K562 (cell line): ENCODE measurements around the gene MAP3K6. TPM values are rescaled to one million over a fixed set of nuclear protein-coding genes. Genes with fewer than 3 reads are reported as not detected.
A peak's percentile ranks its signal among the peaks of the same experiment; 100 is the strongest.

ENCODE experiments used
- CBX5 ChIP-seq: IDR thresholded peaks from 2 replicates; pipeline ENCODE4 v1.6.1; 2014; ENCODE audit warnings: low read depth, borderline replicate concordance
- CXXC5 ChIP-seq: fragments of 250-450 bp; sonication (Bioruptor Pico); IDR thresholded peaks from 2 replicates; pipeline ENCODE4 v1.8.0; 2022; ENCODE audit warnings: inconsistent platforms, mild to moderate bottlenecking, moderate library complexity
- FUS ChIP-seq: fragments of 200-400 bp; formaldehyde crosslinking; optimal IDR thresholded peaks from 2 replicates; pipeline ENCODE3; 2017; ENCODE audit warnings: low read depth, low read length
- HDAC8 ChIP-seq: fragments of 450-650 bp; IDR thresholded peaks from 2 replicates; pipeline ENCODE4 v1.6.1; 2016; ENCODE audit warnings: mild to moderate bottlenecking, missing genetic modification characterization, moderate library complexity, missing compliant biosample characterization
- HDGF ChIP-seq: fragments of 450-650 bp; IDR thresholded peaks from 2 replicates; pipeline ENCODE4 v1.6.1; 2016
- MITF ChIP-seq: IDR thresholded peaks from 2 replicates; pipeline ENCODE4 v1.6.1; 2014; ENCODE audit warnings: antibody characterized with exemption
- NCOA2 ChIP-seq, 2 experiments: fragments of 450-650 bp; IDR thresholded peaks; 2 replicates each; pipeline ENCODE4 v1.6.1; 2018; ENCODE audit warnings: mild to moderate bottlenecking in 2 of 2, moderate library complexity in 1 of 2; ENCODE audit not compliant: partially characterized antibody in 2 of 2
- POLR2A ChIP-seq: fragments of 450-650 bp; conservative IDR thresholded peaks from 2 replicates; pipeline ENCODE4 v1.6.1; 2016
- RBM34 ChIP-seq: fragments of 200-400 bp; formaldehyde crosslinking; IDR thresholded peaks from 2 replicates; pipeline ENCODE4 v1.6.1; 2018; ENCODE audit warnings: low read length, borderline replicate concordance; ENCODE audit not compliant: insufficient read depth
- RNF2 ChIP-seq: sonication (generic); IDR thresholded peaks from 2 replicates; pipeline ENCODE4 v1.6.1; 2016
- SMARCB1 ChIP-seq: IDR thresholded peaks from 2 replicates; pipeline ENCODE4 v1.6.1; 2011; ENCODE audit warnings: improper control_type of control experiment, low read depth; ENCODE audit not compliant: insufficient read length
- TEAD1 ChIP-seq, 2 experiments: fragments of 450-650 bp in 1 of 2; sonication (generic) in 1 of 2; formaldehyde crosslinking; IDR thresholded peaks; 2 replicates each; pipeline versions ENCODE4 v1.4.0 to v1.8.0; 2020 to 2022; ENCODE audit warnings: mild to moderate bottlenecking in 2 of 2, missing genetic modification reagents in 1 of 2
- ZBTB11 ChIP-seq, 3 experiments: fragments of 200-800 bp in 1 of 3; fragments of 250-450 bp in 1 of 3; fragments of 450-650 bp in 1 of 3; sonication (Bioruptor Pico) in 1 of 3; sonication (Bioruptor generic) in 1 of 3; formaldehyde crosslinking in 1 of 3; IDR thresholded peaks; 2 replicates each; pipeline versions ENCODE4 v1.6.1 to v1.8.0; 2016 to 2022; ENCODE audit warnings: mild to moderate bottlenecking in 2 of 3, missing genetic modification characterization in 2 of 3, missing compliant biosample characterization in 1 of 3, moderate library complexity in 1 of 3
- ZNF121 ChIP-seq: sonication (generic); formaldehyde crosslinking; conservative IDR thresholded peaks from 2 replicates; pipeline ENCODE4 v1.8.0; 2022; ENCODE audit warnings: missing genetic modification reagents
- polyA plus RNA-seq, 8 experiments: library from polyadenylated mRNA; depleted of rRNA in 4 of 8; stranded (reverse) in 5 of 8; unstranded in 3 of 8; fragments of >200 nt; fragmentation: Nextera tagmentation in 2 of 8; fragmentation: Illumina TruSeq in 1 of 8; extraction: Ambion mirVana in 2 of 8; extraction: Trizol in 1 of 8; gene quantifications; 2 replicates each; pipeline versions ENCODE4 v1.2.1 to v1.2.3, GENCODE V29; 2011 to 2014; ENCODE audit warnings: inconsistent platforms in 1 of 8, missing spikeins in 1 of 8
- total RNA-seq, 7 experiments: library from RNA; depleted of rRNA in 6 of 7; stranded (reverse); fragments of >200 nt in 6 of 7; fragmentation: Illumina TruSeq in 2 of 7; extraction: Trizol in 2 of 7; gene quantifications; 2 replicates each; pipeline versions ENCODE4 v1.2.1 to v1.2.3, GENCODE V29; 2011 to 2021; ENCODE audit warnings: low replicate concordance in 1 of 7
- TF ChIP-seq, protein P1 (sequence below): fragments of 250-450 bp; sonication (Bioruptor Pico); IDR thresholded peaks from 2 replicates; pipeline ENCODE4 v1.4.0; 2020
- TF ChIP-seq, protein P2 (sequence below): fragments of 450-650 bp; conservative IDR thresholded peaks from 2 replicates; pipeline ENCODE4 v1.6.1; 2016; ENCODE audit warnings: missing genetic modification characterization, low read depth, mild to moderate bottlenecking, missing compliant biosample characterization, moderate library complexity

Gene MAP3K6
- total and polyA plus RNA-seq, 9 of the 15 experiments (the other 6 are each of a cell fraction or from before 2014, with no cell fraction given), result 0.99 to 21.9 (median 7.0) TPM

DNA sequence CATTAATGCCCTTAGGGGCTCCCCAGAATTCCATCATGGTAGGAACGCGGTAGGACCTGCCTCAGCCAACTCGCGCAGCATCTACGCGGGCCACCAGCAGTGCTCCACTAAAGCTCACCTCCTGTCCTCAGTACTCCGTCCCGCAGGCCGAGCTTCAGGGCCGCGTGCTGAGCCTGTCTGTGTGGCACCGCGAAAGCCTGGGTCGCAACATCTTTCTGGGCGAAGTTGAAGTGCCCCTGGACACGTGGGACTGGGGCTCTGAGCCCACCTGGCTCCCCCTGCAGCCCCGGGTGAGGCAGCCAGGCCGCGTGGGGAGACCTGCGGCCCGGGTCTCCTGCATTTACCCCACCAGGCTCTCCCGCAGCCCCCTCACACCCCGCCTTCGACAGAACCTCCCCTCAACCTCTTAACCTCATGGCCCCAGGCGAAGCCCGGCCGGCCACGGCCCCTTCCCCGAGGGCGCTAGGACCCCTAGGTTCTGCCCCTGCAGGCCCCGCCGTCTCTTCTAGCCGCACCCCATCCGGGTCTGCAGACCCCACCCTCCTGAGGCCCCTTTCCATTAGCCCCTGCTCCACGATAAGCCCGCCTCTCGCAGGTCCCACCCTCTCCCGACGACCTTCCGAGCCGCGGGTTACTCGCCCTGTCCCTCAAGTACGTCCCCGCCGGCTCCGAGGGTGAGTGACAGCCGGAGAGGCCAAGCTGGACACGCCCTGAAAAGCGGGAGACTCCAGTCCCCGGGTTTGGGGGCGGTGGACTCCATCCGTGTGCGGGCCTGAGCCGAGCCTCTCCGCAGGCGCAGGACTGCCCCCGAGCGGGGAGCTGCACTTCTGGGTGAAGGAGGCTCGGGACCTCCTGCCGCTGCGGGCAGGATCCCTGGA is 15.9 kb downstream of the MAP3K6 start (continued):
- TF ChIP-seq ZBTB11 (CRISPR knock-in tag; IDR thresholded peaks at IDR 0.05) (no peak), POLR2A (peak; percentile 27; the same call in 1 of the 2 replicates), TEAD1 (CRISPR knock-in tag; IDR thresholded peaks at IDR 0.05) (no peak), RNF2 (no peak), HDAC8 (tag) (no peak), ZNF121 (CRISPR knock-in tag) (no peak), FUS (no peak), CXXC5 (CRISPR knock-in tag) (peak; percentile 72), RBM34 (no peak), CBX5 (no peak), NCOA2 (IDR thresholded peaks at IDR 0.05; ENCODE audit: partially characterized antibody in 2 of 2) (no peak), HDGF (no peak), SMARCB1 (no peak), MITF (no peak)
- TF ChIP-seq, protein P1, sequence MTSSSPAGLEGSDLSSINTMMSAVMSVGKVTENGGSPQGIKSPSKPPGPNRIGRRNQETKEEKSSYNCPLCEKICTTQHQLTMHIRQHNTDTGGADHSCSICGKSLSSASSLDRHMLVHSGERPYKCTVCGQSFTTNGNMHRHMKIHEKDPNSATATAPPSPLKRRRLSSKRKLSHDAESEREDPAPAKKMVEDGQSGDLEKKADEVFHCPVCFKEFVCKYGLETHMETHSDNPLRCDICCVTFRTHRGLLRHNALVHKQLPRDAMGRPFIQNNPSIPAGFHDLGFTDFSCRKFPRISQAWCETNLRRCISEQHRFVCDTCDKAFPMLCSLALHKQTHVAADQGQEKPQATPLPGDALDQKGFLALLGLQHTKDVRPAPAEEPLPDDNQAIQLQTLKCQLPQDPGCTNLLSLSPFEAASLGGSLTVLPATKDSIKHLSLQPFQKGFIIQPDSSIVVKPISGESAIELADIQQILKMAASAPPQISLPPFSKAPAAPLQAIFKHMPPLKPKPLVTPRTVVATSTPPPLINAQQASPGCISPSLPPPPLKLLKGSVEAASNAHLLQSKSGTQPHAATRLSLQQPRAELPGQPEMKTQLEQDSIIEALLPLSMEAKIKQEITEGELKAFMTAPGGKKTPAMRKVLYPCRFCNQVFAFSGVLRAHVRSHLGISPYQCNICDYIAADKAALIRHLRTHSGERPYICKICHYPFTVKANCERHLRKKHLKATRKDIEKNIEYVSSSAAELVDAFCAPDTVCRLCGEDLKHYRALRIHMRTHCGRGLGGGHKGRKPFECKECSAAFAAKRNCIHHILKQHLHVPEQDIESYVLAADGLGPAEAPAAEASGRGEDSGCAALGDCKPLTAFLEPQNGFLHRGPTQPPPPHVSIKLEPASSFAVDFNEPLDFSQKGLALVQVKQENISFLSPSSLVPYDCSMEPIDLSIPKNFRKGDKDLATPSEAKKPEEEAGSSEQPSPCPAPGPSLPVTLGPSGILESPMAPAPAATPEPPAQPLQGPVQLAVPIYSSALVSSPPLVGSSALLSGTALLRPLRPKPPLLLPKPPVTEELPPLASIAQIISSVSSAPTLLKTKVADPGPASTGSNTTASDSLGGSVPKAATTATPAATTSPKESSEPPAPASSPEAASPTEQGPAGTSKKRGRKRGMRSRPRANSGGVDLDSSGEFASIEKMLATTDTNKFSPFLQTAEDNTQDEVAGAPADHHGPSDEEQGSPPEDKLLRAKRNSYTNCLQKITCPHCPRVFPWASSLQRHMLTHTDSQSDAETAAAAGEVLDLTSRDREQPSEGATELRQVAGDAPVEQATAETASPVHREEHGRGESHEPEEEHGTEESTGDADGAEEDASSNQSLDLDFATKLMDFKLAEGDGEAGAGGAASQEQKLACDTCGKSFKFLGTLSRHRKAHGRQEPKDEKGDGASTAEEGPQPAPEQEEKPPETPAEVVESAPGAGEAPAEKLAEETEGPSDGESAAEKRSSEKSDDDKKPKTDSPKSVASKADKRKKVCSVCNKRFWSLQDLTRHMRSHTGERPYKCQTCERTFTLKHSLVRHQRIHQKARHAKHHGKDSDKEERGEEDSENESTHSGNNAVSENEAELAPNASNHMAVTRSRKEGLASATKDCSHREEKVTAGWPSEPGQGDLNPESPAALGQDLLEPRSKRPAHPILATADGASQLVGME (CRISPR knock-in tag), result no peak
- TF ChIP-seq, protein P2, sequence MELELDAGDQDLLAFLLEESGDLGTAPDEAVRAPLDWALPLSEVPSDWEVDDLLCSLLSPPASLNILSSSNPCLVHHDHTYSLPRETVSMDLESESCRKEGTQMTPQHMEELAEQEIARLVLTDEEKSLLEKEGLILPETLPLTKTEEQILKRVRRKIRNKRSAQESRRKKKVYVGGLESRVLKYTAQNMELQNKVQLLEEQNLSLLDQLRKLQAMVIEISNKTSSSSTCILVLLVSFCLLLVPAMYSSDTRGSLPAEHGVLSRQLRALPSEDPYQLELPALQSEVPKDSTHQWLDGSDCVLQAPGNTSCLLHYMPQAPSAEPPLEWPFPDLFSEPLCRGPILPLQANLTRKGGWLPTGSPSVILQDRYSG (tag), result no peak
